ENCODE data around the gene MAST2. TPM values are rescaled to one million over a fixed set of nuclear protein-coding genes. Genes with fewer than 3 reads are reported as not detected.

Gene MAST2
- total and polyA plus RNA-seq, 2 of the 13 experiments (the other 11 are each of a cell fraction or from before 2014, with no cell fraction given): 15.3 to 23.0 TPM

GRCh38 chr1:45999507-45999906 is 196.1 kb downstream of the MAST2 start:
- H3K4me2 ChIP-seq (ENCODE audit: low read depth, low read length): no peak overlapping the region
- intact Hi-C loops (cut with micrococcal nuclease; ENCODE audit: unreplicated experiment): no loop called here
- FAIRE-seq: no peak
- TF ChIP-seq ZNF383 (CRISPR knock-in tag; IDR thresholded peaks at IDR 0.05; ENCODE audit: borderline replicate concordance) (no peak), THYN1 (CRISPR knock-in tag; IDR thresholded peaks at IDR 0.05; ENCODE audit: borderline replicate concordance, low read depth) (no peak), KAT7 (CRISPR knock-in tag; IDR thresholded peaks at IDR 0.05; ENCODE audit: borderline replicate concordance) (no peak), ZNF280D (CRISPR knock-in tag; IDR thresholded peaks at IDR 0.05) (no peak), ZNF749 (CRISPR knock-in tag; IDR thresholded peaks at IDR 0.05; ENCODE audit: borderline replicate concordance) (no peak), ATF7-NPFF (CRISPR knock-in tag; IDR thresholded peaks at IDR 0.05; ENCODE audit: low read depth) (no peak), GLMP (CRISPR knock-in tag; IDR thresholded peaks at IDR 0.05; ENCODE audit: borderline replicate concordance) (no peak), DDIT3 (CRISPR knock-in tag; IDR thresholded peaks at IDR 0.05) (no peak), HIVEP1 (CRISPR knock-in tag; IDR thresholded peaks at IDR 0.05) (no peak), ZNF569 (CRISPR knock-in tag; IDR thresholded peaks at IDR 0.05; ENCODE audit: borderline replicate concordance) (no peak), ZNF724P (CRISPR knock-in tag; IDR thresholded peaks at IDR 0.05; ENCODE audit: borderline replicate concordance) (no peak)
- TF ChIP-seq, protein P1, sequence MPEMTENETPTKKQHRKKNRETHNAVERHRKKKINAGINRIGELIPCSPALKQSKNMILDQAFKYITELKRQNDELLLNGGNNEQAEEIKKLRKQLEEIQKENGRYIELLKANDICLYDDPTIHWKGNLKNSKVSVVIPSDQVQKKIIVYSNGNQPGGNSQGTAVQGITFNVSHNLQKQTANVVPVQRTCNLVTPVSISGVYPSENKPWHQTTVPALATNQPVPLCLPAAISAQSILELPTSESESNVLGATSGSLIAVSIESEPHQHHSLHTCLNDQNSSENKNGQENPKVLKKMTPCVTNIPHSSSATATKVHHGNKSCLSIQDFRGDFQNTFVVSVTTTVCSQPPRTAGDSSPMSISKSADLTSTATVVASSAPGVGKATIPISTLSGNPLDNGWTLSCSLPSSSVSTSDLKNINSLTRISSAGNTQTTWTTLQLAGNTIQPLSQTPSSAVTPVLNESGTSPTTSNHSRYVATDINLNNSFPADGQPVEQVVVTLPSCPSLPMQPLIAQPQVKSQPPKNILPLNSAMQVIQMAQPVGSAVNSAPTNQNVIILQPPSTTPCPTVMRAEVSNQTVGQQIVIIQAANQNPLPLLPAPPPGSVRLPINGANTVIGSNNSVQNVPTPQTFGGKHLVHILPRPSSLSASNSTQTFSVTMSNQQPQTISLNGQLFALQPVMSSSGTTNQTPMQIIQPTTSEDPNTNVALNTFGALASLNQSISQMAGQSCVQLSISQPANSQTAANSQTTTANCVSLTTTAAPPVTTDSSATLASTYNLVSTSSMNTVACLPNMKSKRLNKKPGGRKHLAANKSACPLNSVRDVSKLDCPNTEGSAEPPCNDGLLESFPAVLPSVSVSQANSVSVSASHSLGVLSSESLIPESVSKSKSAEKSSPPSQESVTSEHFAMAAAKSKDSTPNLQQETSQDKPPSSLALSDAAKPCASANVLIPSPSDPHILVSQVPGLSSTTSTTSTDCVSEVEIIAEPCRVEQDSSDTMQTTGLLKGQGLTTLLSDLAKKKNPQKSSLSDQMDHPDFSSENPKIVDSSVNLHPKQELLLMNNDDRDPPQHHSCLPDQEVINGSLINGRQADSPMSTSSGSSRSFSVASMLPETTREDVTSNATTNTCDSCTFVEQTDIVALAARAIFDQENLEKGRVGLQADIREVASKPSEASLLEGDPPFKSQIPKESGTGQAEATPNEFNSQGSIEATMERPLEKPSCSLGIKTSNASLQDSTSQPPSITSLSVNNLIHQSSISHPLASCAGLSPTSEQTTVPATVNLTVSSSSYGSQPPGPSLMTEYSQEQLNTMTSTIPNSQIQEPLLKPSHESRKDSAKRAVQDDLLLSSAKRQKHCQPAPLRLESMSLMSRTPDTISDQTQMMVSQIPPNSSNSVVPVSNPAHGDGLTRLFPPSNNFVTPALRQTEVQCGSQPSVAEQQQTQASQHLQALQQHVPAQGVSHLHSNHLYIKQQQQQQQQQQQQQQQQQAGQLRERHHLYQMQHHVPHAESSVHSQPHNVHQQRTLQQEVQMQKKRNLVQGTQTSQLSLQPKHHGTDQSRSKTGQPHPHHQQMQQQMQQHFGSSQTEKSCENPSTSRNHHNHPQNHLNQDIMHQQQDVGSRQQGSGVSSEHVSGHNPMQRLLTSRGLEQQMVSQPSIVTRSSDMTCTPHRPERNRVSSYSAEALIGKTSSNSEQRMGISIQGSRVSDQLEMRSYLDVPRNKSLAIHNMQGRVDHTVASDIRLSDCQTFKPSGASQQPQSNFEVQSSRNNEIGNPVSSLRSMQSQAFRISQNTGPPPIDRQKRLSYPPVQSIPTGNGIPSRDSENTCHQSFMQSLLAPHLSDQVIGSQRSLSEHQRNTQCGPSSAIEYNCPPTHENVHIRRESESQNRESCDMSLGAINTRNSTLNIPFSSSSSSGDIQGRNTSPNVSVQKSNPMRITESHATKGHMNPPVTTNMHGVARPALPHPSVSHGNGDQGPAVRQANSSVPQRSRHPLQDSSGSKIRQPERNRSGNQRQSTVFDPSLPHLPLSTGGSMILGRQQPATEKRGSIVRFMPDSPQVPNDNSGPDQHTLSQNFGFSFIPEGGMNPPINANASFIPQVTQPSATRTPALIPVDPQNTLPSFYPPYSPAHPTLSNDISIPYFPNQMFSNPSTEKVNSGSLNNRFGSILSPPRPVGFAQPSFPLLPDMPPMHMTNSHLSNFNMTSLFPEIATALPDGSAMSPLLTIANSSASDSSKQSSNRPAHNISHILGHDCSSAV (CRISPR knock-in tag; IDR thresholded peaks at IDR 0.05; ENCODE audit: borderline replicate concordance): no peak

More at GRCh38 chr1:45999507-45999906, 196.1 kb downstream of the MAST2 start:
- Histone ChIP-seq H4K20me1 (ENCODE audit: insufficient read depth, low read length) (no peaks in the 10 kb centered on the region), H3K4me1 (ENCODE audit: insufficient read depth, low read length) (peaks cover 37% of the 10 kb centered on the region), H3K9ac (ENCODE audit: insufficient read depth, low read depth, low read length) (no peak overlapping the region), H3K36me3 (replicated peaks in 1 of 2; ENCODE audit: control insufficient read depth in 1 of 2, insufficient read depth in 2 of 2, low read length in 2 of 2) (peaks cover 7 to 22% of the 10 kb centered on the region in 2 experiments; a peak in 3 of 5 replicates), H2AFZ (ENCODE audit: low read length) (no peak overlapping the region), H3K79me2 (ENCODE audit: insufficient read depth, low read length) (no peaks in the 10 kb centered on the region), H3K27ac (ENCODE audit: extremely low read length, insufficient read depth, low read length) (no peak overlapping the region), H3K27me3 (ENCODE audit: control insufficient read depth in 1 of 2, insufficient read depth in 2 of 2, low read length in 2 of 2) (no peaks in the 10 kb centered on the region), H3K9me3 (ENCODE audit: low read length) (no peaks in the 10 kb centered on the region), H3K4me3 (replicated peaks in 1 of 3; ENCODE audit: insufficient read depth in 1 of 3, low read depth in 2 of 3, low read length in 3 of 3) (no peak overlapping the region)
- ChIA-PET POLR2A (no interaction called here), CTCF (ENCODE audit: low intra/inter-chr PET ratio, low total read pairs) (no interaction called here)
- BruUV-seq (replicated peaks): no TSS peak
- ATAC-seq (no peak), DNase-seq (ENCODE audit: low spot score) (no peak)
- in situ Hi-C loops (cut with HindIII; ENCODE audit: extremely low pct_ligation_motif_present, low pct_unique_long_range_greater_than_20kb): no loop called here
- WGBS (ENCODE audit: low lambda C conversion rate): 100% methylated on average over 2 of the region's 2 CpGs

Measured in HepG2 (cell line).